ENCODE results near the gene COX7B.

DNA sequence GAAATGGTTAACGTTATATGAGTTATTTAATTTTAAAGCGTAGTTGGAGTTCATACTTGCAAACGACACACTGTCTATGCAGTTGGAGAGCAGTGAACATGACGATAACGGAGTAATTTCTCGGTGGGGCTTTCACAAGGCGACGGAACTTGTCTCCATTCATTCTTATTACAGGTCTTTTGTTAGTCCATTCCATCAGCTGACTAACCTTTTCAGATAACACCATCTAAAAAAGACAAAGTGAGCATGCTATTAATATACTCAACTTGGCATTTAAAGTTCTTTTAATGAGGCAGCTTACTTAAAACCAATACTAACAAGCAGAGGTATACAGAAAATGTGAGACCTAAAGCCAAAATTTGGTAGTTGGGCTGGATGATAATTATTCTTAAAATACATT, 23.9 kb upstream of the COX7B start:
- no peak for TF ChIP-seq POLR2AphosphoS5 (IDR thresholded peaks at IDR 0.05; ENCODE audit: low read depth, low read length)
- no peak for TF ChIP-seq EGR1 (IDR thresholded peaks at IDR 0.05; ENCODE audit: borderline replicate concordance, low read depth, low read length)
- TF ChIP-seq TAF1 (IDR thresholded peaks at IDR 0.05; ENCODE audit: low read depth, low read length), result no peak
- TF ChIP-seq CHD1 (IDR thresholded peaks at IDR 0.05; ENCODE audit: low read depth, low read length), result no peak
- TF ChIP-seq RNF2 (IDR thresholded peaks at IDR 0.05; ENCODE audit: borderline replicate concordance, low read depth, low read length, missing control alignments, poor library complexity, severe bottlenecking), result no peak
- TF ChIP-seq TCF12 (IDR thresholded peaks at IDR 0.05; ENCODE audit: low read depth, low read length), result no peak
- no peak for TF ChIP-seq GTF2F1 (IDR thresholded peaks at IDR 0.05; ENCODE audit: borderline replicate concordance, low read depth, low read length)
- TF ChIP-seq, protein P1, sequence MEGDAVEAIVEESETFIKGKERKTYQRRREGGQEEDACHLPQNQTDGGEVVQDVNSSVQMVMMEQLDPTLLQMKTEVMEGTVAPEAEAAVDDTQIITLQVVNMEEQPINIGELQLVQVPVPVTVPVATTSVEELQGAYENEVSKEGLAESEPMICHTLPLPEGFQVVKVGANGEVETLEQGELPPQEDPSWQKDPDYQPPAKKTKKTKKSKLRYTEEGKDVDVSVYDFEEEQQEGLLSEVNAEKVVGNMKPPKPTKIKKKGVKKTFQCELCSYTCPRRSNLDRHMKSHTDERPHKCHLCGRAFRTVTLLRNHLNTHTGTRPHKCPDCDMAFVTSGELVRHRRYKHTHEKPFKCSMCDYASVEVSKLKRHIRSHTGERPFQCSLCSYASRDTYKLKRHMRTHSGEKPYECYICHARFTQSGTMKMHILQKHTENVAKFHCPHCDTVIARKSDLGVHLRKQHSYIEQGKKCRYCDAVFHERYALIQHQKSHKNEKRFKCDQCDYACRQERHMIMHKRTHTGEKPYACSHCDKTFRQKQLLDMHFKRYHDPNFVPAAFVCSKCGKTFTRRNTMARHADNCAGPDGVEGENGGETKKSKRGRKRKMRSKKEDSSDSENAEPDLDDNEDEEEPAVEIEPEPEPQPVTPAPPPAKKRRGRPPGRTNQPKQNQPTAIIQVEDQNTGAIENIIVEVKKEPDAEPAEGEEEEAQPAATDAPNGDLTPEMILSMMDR (IDR thresholded peaks at IDR 0.05; ENCODE audit: control extremely low read depth in 1 of 3, insufficient read depth in 1 of 3, low read depth in 1 of 3, low read length in 3 of 3), result no peak
- no peak for TF ChIP-seq RAD21 (IDR thresholded peaks at IDR 0.05 in 1 of 2, conservative IDR thresholded peaks at IDR 0.05 in 1 of 2; ENCODE audit: low read depth in 2 of 2, low read length in 2 of 2)
- TF ChIP-seq SIX5 (IDR thresholded peaks at IDR 0.05; ENCODE audit: low read depth, low read length), result no peak
- no peak for TF ChIP-seq TBP (IDR thresholded peaks at IDR 0.05; ENCODE audit: low read depth, low read length)
- no peak for TF ChIP-seq SP1 (IDR thresholded peaks at IDR 0.05; ENCODE audit: low read depth, low read length)
- TF ChIP-seq NANOG (IDR thresholded peaks at IDR 0.05; ENCODE audit: insufficient read depth, low read depth, low read length, poor library complexity, severe bottlenecking), result no peak
- TF ChIP-seq SIRT6 (IDR thresholded peaks at IDR 0.05; ENCODE audit: low read length), result no peak
